GM18873 (cell line): Measurements from ENCODE around the gene CEP126.
"Not testable (repeated sequence)": the region's sequence is repeated elsewhere in the genome, so short reads cannot be mapped to it uniquely, and the experiment has no call there.

Source experiments
- ATAC-seq: cut with Tn5 transposase; IDR thresholded peaks from one replicate; pipeline ENCODE4 v1.9.1; 2021; ENCODE audit warnings: mild to moderate bottlenecking, moderate library complexity, moderate number of reproducible peaks; ENCODE audit not compliant: unreplicated experiment, low FRiP score

The CEP126 gene

GRCh38 chr11:101929294-101929915 is 14.6 kb downstream of the CEP126 start:
- no peak for ATAC-seq

DNA sequence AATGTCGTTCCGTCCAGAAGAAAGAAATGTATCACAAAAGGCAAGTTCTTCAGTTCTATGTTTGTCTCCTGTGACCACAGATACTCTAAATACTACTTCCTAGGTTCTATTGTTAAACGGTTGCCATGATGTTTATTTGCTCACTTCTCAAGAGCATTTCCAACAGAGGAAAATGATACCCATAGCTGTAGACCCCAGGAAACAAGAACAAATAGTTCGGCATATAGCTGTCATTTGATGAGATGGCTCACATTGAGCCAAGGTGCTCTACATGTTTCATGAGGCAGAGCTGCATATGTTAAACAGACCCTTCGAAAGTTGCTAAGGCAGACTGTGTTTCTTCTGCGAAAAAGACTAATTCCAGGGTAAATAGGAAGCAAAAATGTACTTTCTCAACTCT is 16.9 kb downstream of the CEP126 start:
- ATAC-seq: no peak

- no peak for ATAC-seq
Observed at GRCh38 chr11:101940901-101941520, 26.2 kb downstream of the CEP126 start.

DNA sequence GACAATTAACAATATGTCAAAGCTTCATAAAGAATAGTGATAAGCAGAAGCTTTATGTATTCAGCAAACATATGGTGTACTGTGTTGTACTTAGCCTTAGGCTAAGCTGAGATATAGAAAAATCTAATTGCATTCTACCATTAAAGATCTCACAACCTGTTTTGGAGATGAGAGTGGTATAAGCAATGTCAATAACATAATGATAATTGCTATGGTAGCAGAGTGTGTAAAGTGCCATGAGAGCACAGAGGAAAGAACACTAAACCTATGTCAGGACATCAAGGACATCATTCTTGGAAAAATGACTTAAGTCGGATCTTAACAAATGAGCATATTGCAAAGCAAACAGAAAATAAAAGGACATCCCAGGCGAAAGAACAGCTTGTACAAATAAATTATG is 30.1 kb downstream of the CEP126 start:
- ATAC-seq: no peak

- no peak for ATAC-seq
Observed at GRCh38 chr11:101945448-101945847, 30.6 kb downstream of the CEP126 start.

GRCh38 chr11:101949680-101950220 is 34.9 kb downstream of the CEP126 start:
- ATAC-seq: no peak

DNA sequence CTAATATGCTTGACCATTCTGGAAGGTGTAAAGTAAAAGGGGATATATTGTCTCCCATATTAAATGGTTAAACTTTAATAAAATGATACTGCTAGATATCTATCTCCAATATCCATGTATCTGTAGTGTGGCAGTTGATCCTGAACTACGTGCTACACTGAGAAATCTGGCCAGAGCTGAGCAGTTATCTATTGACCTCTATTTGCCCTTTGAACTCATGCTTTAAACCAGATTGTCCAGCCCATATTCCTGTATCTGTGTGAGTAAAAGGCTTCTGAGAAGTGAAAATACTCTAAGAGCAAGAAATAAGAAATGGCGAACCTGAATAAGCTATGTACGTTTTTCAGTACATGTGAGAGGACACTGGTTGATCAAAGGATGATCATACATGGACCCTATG is 40.5 kb downstream of the CEP126 start:
- no peak for ATAC-seq

DNA sequence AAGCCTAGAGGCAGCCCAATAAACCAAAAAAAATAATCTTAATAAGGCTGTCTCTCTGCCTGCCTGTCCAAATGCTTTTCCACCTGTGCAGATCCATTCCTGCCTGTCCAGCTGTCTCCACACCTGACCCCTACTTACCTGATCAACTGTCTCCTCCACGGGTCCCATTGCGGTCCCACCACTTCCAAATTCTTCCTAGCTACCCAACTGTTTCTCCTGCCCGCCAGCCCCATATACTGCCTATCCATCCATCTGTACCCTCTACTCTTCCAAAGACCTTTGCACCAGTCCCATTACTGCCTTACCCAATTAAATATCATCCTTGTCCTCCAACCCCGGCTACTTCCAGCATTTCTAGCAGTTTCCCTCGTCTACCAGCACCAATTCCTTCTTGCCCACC is 40.9 kb downstream of the CEP126 start:
- ATAC-seq: no peak

DNA sequence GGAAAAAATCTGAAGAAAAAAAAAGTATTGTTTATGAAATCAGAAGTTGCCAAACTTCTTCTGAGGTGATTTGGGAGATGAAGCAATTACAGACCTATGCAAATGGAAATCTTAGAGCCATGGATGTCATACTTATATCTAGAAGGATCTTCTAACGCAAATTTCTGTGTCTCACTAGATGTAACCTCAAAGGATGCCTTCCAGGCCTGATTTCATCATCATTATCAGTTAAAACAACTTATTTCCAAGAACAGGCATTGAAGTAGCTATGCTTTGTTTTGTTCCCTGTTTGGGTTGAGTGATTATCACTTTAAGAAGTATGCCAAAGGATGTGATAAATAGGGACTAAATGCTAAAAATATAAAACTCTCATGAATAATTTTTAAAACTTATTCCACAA is 45.4 kb downstream of the CEP126 start:
- no peak for ATAC-seq

GRCh38 chr11:101964200-101964599 is 49.4 kb downstream of the CEP126 start:
- not testable (repeated sequence) for ATAC-seq

DNA sequence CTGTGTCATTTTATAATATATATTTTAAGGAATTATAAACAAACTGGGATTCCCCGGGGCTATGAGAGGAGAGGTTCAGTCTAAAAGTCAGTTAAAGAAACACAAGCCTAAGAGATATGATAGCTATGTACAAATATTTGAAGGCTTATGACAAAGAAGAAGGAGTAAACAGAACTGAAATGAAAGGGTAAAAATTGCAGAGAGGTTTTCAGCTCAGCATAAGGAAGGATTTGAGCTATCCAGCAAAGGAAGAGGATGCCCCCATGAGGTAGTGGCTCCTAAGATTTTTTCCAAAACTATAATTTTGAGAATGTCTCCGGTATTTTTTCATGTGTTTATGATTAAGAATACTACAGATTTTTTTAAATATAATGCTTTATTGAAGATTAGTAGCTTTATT is 59.4 kb downstream of the CEP126 start:
- ATAC-seq: no peak

DNA sequence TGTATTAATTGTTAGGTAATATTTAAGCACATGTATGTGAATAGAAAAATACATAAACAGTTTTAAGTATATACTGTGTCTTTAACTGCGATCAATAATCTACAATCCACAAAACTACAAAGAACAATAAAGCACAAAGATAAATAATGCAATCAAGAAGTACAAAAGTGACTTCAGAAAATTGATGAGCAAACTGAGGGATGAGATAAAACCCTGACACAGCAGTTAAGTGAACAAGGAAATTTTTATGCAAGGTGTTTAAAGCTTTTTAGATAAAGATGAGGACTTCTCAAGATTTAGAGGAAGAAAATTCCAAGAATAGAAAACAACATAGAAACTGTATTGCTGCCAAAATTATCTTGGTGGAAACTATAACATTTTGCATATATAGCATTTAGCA is 60.0 kb downstream of the CEP126 start:
- ATAC-seq: no peak

DNA sequence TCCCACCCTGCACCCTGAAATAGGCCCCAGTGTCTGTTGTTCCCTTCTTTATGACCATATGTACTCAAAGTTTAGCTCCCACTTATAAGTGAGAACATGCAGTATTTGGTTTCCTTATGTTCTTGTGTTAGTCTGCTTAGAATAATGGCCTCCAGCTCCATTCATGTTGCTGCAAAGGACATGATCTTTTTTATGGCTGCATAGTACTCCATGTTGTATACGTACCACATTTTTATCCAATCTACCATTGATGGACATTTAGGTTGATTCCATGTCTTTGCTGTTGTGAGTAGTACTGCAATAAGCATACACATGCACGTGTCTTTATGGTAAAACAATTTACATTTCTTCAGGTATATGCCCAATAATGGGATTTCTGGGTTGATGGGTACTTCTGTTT is 60.9 kb downstream of the CEP126 start:
- no peak for ATAC-seq

DNA sequence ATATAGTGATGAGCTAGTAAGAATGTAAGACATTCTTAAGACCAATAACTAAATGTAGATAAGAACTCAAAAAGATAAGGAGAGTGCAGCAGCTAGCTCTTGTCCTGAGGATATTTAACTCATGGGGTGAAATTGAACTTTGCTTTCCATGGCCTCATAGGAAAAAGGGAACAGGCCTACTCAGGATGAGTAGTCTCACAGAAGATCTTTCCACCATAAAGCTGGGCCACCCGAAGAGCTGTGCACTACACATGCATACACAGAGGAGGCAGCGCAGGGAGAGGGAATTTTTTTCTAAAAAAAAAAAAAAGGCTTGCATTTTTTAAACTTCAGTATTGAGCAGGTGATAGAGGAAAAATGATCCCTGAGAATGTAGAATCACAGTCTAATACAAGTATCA is 72.6 kb downstream of the CEP126 start:
- ATAC-seq: no peak

- no peak for ATAC-seq
Observed at GRCh38 chr11:101993172-101993571, 78.4 kb downstream of the CEP126 start.

DNA sequence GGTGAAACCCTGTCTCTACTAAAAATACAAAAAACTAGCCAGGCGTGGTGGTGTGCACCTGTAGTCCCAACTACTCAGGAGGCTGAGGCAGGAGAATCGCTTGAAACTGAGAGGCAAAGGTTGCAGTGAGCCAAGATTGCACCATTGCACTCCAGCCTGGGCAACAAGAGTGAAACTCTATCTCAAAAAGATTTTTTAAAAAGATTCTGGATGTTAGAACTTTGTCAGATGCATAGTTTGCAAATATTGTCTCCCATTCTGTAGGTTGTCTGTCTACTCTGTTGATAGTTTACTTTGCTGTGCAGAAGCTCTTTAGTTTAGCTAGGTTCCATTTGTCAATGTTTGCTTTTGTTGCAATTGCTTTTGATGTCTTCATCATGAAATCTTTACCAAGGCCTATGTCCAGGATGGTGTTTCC is 79.3 kb downstream of the CEP126 start:
- ATAC-seq: not testable (repeated sequence)

- ATAC-seq: no peak
Observed at GRCh38 chr11:101996111-101996510, 81.3 kb downstream of the CEP126 start.

GRCh38 chr11:102001657-102002338 is 87.0 kb downstream of the CEP126 start:
- ATAC-seq: no peak

DNA sequence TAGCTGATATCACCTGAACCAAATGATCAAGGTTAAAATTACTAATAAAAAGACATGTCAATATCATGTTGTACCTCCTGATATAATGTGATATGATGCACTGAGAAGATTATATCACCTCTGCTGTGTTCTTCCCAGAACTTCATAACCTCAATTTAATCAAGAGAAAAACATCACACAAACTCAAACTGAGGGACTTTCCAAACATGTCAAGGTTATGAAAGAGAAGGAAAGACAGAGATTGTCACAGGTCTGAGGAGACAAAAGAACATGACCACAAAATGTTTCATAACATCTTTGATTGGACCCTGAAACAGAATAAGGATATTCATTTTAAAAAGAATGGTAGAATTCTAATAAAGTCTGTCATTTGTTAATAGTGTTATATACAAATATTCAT is 89.4 kb downstream of the CEP126 start:
- ATAC-seq: no peak

DNA sequence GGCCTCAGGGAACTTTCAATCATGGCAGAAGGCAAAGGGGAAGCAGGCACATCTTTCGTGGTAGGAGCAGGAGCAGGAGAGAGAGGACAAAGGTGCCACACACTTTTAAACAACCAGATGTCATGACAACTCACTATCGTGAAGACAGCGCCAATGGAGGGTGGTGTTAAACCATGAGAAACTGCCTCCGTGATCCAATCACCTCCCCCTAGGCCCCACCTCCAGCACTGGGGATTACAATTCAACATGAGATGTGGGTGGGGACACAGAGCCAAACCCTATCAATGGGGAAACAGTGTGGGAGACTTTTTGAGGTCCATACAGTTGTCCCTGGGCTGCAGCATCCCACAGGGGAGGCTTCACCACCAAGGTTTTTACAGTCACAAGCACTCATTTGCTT is 90.5 kb downstream of the CEP126 start:
- ATAC-seq: no peak

- ATAC-seq: no peak
Observed at GRCh38 chr11:102006835-102007566, 92.2 kb downstream of the CEP126 start.
